Suprapubic skin (tissue), 3 donors: ENCODE measurements around the gene SLC25A43.

ENCODE experiments used
- CTCF ChIP-seq, 2 donors: fragments of 200-600 bp in 1 of 2; fragments of 450-650 bp in 1 of 2; sonication (generic) in 1 of 2; IDR thresholded peaks; one replicate each; pipeline ENCODE4 v1.5.1; 2016 to 2019; ENCODE audit warnings: antibody characterized with exemption in 2 of 2, mild to moderate bottlenecking in 1 of 2, moderate library complexity in 1 of 2
- POLR2A ChIP-seq, 2 donors: fragments of 450-650 bp; IDR thresholded peaks; one replicate each; pipeline ENCODE4 v1.6.1; 2017; ENCODE audit warnings: antibody characterized with exemption in 2 of 2, mild to moderate bottlenecking in 2 of 2, moderate library complexity in 2 of 2

DNA sequence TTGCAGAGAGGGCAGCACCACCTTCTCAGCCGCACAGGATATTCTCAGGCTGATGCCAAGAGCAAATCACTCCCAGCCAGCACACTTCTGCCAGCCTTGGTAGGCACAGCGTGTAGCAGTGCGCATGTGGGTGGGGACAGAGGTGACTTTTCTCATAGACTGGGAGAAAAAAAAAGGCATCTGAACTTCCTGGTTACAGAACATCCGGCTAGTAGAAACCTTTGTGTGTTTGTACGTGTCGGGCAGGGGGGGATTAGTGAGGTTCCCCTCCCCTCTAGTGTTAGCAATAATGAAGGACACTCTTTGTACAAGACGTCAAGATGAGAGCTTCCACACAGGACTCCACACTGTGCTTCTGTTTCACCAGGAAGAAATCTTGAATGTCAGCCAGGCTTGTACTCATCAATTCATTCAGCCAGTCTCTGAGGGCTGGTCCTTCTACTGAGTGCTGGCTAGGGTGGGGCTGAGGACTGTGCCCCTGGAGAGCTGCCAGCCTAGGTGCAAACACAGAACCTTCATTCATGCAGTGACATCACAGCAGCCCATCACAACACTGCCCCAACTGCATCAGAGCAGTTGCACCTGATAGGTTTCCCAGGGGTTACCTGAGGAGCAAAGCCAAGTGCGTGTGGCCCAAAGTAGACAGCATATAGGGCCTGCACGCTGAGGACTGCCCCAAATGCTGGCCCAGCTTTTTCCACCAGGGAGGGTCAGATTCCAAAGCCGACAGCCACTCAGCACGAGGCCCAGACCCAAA is 103.8 kb downstream of the SLC25A43 start:
- TF ChIP-seq POLR2A (IDR thresholded peaks at IDR 0.05) (no peak), CTCF (IDR thresholded peaks at IDR 0.05) (no peak)
